Measurements from ENCODE around the gene TSPAN18.

The TSPAN18 gene

DNA sequence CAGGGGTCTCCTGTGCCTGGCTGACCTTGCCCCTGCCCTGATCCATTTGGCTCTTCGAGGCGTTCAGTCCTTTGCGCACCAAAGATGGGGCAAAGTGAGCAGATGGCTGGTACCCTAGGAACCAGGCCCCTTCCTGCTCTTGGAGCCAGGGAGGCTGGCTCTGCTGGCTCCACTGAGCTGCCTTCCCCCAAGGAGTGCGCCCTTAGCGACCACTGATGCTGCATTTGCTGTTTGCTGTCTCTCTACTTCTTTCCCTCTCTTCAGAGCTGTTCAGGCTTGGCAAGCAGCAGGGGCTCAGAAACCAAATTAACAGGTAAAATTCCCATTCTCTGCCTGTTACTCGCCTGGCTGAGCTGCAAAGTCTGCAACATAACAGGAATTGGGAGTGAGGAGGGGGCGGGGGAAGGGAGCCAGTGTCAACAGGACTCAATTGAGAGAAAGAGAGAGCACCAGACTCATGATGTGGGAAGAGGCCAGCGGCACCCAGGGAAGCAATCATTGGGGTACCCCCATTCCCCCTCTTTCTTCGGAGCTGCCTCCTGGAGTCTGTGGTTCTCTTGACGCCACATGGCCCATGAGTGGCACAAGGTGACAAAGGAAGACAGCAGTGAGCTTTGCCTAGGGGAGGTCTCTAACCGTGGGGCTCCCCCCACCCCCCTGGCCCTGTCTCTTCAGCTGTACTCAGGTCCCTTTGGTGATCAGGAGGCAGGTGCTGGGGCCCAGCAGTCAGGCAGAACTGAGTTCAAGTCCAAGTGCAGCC, 121.6 kb downstream of the TSPAN18 start:
- DNase-seq (ENCODE audit: low read depth in 2 of 2), result no peak

DNA sequence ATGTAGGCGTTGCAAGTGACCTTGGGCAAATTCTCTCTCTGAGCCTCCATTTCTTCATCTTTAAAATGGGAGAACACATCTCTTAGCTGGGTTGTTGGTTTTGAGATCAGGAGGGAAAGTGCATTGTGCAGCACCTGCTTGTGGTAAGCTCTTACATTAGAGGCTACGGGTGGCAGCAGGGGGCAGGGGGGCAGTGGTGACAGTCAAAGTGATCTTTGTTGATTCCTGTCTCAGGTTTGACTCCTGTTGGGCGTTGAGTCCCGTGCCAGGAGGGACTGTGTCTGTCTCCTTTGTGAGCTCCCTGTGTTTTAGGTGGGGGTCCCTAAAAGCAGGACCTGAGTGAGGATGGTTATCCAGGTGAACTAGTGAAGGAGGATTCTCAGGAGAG, 122.2 kb downstream of the TSPAN18 start:
- no peak for DNase-seq (ENCODE audit: low read depth in 2 of 2)

DNA sequence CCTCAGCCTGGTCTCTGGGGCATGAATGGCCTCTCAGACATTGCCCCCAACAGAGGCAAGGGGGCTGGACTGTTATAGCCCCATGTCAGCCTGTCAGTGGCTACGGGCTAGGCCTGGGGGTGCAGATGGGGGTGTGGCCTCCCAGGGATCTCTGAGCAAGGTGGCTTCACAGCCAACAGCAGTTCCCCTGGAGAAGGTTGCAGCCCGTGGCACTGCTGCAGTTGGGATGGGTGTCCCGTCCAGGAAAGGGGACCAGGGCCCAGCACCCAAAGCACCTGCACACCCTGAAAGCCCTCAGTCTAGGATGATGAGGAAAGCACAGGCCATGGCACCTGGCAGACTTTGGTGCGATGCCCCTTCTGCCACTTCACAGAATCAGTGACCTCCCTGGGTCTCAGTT, 122.7 kb downstream of the TSPAN18 start:
- DNase-seq (ENCODE audit: low read depth in 2 of 2), result no peak

- DNase-seq (ENCODE audit: low read depth in 2 of 2), result no peak
These were observed 123.2 kb downstream of the TSPAN18 start for GRCh38 chr11:44849922-44850321.

- DNase-seq (ENCODE audit: low read depth in 2 of 2), result no peak
These were observed 124.7 kb downstream of the TSPAN18 start for GRCh38 chr11:44851496-44851895.

GRCh38 chr11:44852159-44852747, 125.5 kb downstream of the TSPAN18 start:
- DNase-seq (ENCODE audit: low read depth in 2 of 2), result no peak

GRCh38 chr11:44852952-44853351, 126.2 kb downstream of the TSPAN18 start:
- DNase-seq (ENCODE audit: low read depth in 2 of 2), result no peak

DNA sequence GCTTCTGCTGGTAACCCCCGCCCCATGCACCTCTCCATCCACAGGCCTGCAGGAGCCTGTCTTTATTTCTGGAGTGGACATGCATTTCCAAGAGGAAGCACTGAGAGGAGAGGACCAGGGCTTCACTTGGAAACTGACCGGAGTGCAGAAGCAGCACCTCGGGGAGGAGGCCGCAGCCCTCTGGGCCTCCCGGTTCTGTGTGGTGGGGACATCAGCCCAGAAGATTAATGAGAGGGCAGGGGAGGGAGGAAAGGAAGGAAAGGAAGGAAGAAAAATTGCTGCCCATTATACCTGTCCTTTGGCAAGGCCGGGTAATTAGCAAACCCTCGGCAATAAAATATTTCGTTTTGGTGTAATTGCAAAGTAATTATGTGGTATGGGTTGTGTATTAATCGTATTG, 126.9 kb downstream of the TSPAN18 start:
- no peak for DNase-seq (ENCODE audit: low read depth in 2 of 2)

GRCh38 chr11:44854086-44854485, 127.3 kb downstream of the TSPAN18 start:
- DNase-seq (ENCODE audit: low read depth in 2 of 2), result no peak

DNA sequence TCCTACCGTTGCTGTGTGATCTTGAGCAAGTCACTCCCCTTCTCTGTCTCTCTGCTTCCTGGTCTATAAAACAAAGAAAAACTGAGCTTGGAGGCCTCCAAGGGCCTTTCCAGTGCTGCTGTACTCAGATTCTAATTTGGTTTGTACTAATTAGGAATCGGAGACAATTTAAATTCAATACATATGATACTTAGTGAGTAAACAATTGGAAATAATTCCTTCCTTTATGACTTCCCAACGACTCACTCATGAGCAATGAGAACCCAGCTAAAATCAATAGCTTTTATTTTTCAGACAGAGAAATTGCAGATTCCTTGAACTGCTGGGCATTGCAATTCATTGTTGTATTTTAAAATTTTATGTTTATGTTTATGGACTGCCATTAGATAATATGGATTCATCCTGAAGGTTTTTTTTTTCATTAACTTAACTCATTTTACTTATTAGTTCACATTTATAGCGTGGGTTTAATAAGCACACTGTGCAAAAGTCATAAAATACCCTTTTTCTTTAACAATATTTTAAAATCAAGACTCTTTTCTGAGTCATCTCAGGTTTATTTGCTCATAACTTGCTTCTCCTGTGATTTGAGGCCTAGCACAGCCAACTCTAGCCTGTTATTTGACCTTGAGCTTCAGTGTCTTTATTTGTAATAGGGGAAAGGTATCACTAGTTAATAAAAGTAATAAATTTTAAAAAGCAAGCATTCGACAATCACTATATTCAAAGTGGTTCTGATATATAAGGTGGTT, 128.2 kb downstream of the TSPAN18 start:
- no peak for DNase-seq (ENCODE audit: low read depth in 2 of 2)

- peak in 1 of 2 donors; percentile 21 for DNase-seq (ENCODE audit: low read depth in 2 of 2)
These were observed 128.7 kb downstream of the TSPAN18 start for GRCh38 chr11:44855493-44855849.

DNA sequence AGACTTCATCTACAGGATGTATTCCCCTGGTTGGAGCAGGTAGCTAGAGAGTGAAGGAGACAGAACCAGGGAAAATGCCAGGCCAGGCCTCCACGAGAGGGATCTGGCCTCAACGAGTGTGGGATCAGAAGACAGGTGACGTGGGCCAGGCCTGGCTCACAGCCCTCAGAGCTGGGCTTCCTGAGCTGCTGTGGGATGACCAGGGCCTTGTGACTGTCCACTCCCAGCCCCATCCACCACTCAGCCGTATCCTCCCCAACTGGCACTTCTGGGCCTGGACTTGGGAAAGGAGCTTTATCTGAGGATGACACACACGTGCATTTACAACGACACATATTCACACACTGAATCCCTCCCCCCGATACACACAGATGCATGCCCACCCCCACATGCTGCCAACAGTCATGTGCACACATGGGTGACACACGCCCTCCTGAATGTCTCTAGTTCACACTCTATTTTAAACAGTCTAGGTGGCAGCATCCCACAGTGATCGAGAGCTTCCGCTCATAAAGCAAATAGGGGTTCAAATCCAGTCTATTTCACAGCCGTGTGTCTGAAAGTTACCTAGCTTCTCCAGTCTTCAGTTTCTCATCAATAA, 130.8 kb downstream of the TSPAN18 start:
- no peak for DNase-seq (ENCODE audit: low read depth in 2 of 2)

DNA sequence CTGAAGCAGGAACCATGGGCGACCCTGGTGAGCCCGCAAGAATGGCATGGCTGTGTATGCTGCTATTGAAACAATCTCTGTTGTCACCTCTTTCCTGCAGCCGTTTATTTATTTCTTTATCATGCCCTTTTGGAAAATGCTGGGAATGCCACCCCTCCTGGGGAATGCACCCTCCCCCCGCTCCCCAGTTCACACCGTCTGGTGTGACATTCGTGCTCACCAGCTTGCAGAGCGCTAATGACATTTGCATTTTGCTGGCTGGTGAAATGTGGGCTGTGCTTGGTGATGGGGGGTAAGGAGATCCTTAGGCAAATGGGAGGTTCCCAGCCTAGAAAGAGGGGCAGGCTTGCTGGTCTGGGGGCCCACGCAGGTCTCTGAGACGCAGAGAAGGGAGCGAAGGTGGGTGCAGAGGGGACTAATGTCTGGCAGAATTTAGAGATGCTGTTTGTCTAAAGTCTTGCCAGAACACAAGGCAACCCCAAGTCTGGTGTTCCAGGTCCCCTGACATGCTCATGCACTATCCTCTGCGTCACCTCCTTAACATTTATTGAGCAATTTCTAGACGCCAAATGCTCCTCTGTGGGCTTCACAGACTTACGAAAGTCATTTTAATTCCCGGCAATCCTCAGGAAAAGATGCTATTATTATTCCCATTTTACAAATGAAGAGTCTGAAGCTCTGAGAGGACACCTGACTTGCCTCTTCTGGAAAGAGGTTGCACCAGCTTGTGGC, 132.2 kb downstream of the TSPAN18 start:
- DNase-seq (ENCODE audit: low read depth in 2 of 2), result no peak

GRCh38 chr11:44859528-44859925, 132.8 kb downstream of the TSPAN18 start:
- DNase-seq (ENCODE audit: low read depth in 2 of 2), result no peak

- no peak for DNase-seq (ENCODE audit: low read depth in 2 of 2)
These were observed 133.6 kb downstream of the TSPAN18 start for GRCh38 chr11:44860346-44860745.

- peak; percentile 69 to 85 for DNase-seq (ENCODE audit: low read depth in 2 of 2)
These were observed 135.2 kb downstream of the TSPAN18 start for GRCh38 chr11:44861849-44862557.

- no peak for DNase-seq (ENCODE audit: low read depth in 2 of 2)
These were observed 135.9 kb downstream of the TSPAN18 start for GRCh38 chr11:44862558-44863101.

GRCh38 chr11:44863231-44863630, 136.5 kb downstream of the TSPAN18 start:
- no peak for DNase-seq (ENCODE audit: low read depth in 2 of 2)

GRCh38 chr11:44865866-44866272, 139.1 kb downstream of the TSPAN18 start:
- DNase-seq (ENCODE audit: low read depth in 2 of 2), result no peak

DNA sequence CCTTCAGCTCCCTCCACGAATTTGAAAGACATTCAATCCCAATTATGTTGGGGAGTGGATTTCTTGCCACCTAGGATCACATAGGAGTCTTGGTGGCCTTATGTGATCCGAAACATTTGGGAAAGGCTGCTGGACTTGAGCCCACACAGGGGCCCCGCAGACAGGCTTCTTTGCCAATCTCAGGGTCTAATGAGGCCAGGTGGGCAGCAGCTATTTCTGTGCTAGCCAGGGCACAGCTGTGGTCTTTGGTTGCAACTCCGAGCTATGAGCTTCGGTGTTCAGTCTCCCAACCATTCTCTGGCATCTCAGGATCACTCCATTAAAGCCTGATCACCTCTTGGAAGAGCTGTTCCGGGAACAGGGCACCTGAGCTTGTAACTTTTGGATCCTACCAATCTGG, 139.5 kb downstream of the TSPAN18 start:
- no peak for DNase-seq (ENCODE audit: low read depth in 2 of 2)

DNA sequence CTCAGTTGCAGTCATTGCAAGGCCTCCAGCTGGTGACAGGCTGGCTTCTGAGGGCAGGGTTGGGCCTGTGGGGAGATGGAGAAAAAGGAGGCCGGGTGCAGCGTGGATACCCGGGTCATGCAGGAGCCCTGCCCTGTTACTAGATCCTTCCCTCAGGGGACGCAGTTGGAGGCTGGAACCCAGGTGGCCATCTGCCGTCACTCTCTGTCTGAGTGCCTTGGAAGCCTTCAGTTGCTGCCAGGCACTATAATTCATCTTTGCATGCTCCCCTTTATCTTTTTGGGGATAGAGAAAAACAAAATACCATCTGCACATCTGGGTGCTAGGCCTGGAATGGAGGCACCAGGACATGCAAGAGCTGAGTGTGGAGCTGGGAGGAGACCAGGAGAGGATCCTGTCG, 141.3 kb downstream of the TSPAN18 start:
- DNase-seq (ENCODE audit: low read depth in 2 of 2), result no peak
